GM23248 (cell line): ENCODE measurements around the gene CHI3L2.

Source experiments
- EZH2 ChIP-seq: fragments of 200-600 bp; sonication (generic); IDR thresholded peaks from 2 replicates; pipeline ENCODE4 v1.6.1; 2018; ENCODE audit warnings: antibody characterized with exemption, mild to moderate bottlenecking; ENCODE audit not compliant: insufficient read depth, poor library complexity, severe bottlenecking
- EZH2phosphoT487 ChIP-seq: fragments of 200-600 bp; sonication (generic); IDR thresholded peaks from 2 replicates; pipeline ENCODE4 v1.6.1; 2018; ENCODE audit warnings: antibody characterized with exemption, moderate library complexity, mild to moderate bottlenecking, low read depth; ENCODE audit not compliant: insufficient read depth

GRCh38 chr1:111219557-111220286 is 7.8 kb upstream of the CHI3L2 start:
- TF ChIP-seq EZH2: no peak
- TF ChIP-seq EZH2phosphoT487: no peak
